WTC11 (cell line): Measurements from ENCODE around the gene TSPAN9. TPM values are rescaled to one million over a fixed set of nuclear protein-coding genes. Genes with fewer than 3 reads are reported as not detected.

Source experiments
- ATAC-seq: fragments of 200-7000 bp; cut with Tn5 transposase; 2 replicates; pipeline ENCODE4 v1.10.0; 2021; ENCODE audit warnings: mild to moderate bottlenecking, moderate library complexity
- CTCF ChIA-PET: fragments of 300-600 bp; sonication (Branson Sonifier 250); formaldehyde crosslinking; loops from one replicate; lab custom pipeline; 2021; ENCODE audit warnings: antibody characterized with exemption; lab: Charles Lee
- POLR2A ChIA-PET: fragments of 350-600 bp; sonication (Branson Sonifier 250); formaldehyde crosslinking; loops from one replicate; lab custom pipeline; 2021; ENCODE audit warnings: antibody characterized with exemption; lab: Charles Lee
- DNase-seq: peaks from one replicate; pipeline ENCODE4 v3.0.0; 2021; ENCODE audit warnings: low spot score
- H3K27ac Mint-ChIP-seq: 2 replicates; pipeline ENCODE4 v1.8.0; 2021; ENCODE audit warnings: mixed read lengths
- H3K27me3 Mint-ChIP-seq: 2 replicates; pipeline ENCODE4 v1.8.0; 2021; ENCODE audit warnings: low read depth, mild to moderate bottlenecking, moderate library complexity, mixed read lengths
- H3K36me3 Mint-ChIP-seq: 2 replicates; pipeline ENCODE4 v1.8.0; 2021; ENCODE audit warnings: mixed read lengths
- H3K4me1 Mint-ChIP-seq: 2 replicates; pipeline ENCODE4 v1.8.0; 2022; ENCODE audit warnings: mixed read lengths
- H3K4me3 Mint-ChIP-seq: 2 replicates; pipeline ENCODE4 v1.8.0; 2021; ENCODE audit warnings: mild to moderate bottlenecking, moderate library complexity, mixed read lengths
- H3K9me3 Mint-ChIP-seq: 2 replicates; pipeline ENCODE4 v1.8.0; 2021; ENCODE audit warnings: mixed read lengths
- CREM ChIP-seq: sonication (generic); formaldehyde crosslinking; IDR thresholded peaks from 2 replicates; pipeline ENCODE4 v1.8.1; 2022; ENCODE audit warnings: mild to moderate bottlenecking, missing genetic modification reagents, moderate library complexity
- ELF4 ChIP-seq: sonication (generic); formaldehyde crosslinking; IDR thresholded peaks from 2 replicates; pipeline ENCODE4 v1.8.1; 2022; ENCODE audit warnings: low read depth, mild to moderate bottlenecking, moderate library complexity, missing genetic modification reagents
- KAT7 ChIP-seq: sonication (generic); formaldehyde crosslinking; IDR thresholded peaks from 2 replicates; pipeline ENCODE4 v1.8.1; 2023; ENCODE audit warnings: missing genetic modification reagents, mild to moderate bottlenecking, borderline replicate concordance
- NR1H2 ChIP-seq: sonication (generic); formaldehyde crosslinking; IDR thresholded peaks from 2 replicates; pipeline ENCODE4 v1.9.0; 2021; ENCODE audit warnings: mild to moderate bottlenecking, moderate library complexity, missing genetic modification reagents
- PRRX2 ChIP-seq: fragments of 250-450 bp; sonication (Bioruptor Pico); IDR thresholded peaks from 2 replicates; pipeline ENCODE4 v1.8.0; 2021; ENCODE audit warnings: mild to moderate bottlenecking
- SOX15 ChIP-seq: fragments of 250-450 bp; sonication (Bioruptor Pico); IDR thresholded peaks from 2 replicates; pipeline ENCODE4 v1.9.0; 2021; ENCODE audit warnings: mild to moderate bottlenecking
- ZNF121 ChIP-seq: sonication (generic); formaldehyde crosslinking; IDR thresholded peaks from 2 replicates; pipeline ENCODE4 v1.8.0; 2023; ENCODE audit warnings: missing genetic modification reagents
- ZNF416 ChIP-seq: fragments of 250-450 bp; sonication (Bioruptor Pico); IDR thresholded peaks from 2 replicates; pipeline ENCODE4 v1.9.0; 2021; ENCODE audit warnings: mild to moderate bottlenecking, inconsistent platforms
- total RNA-seq: library from RNA; stranded (reverse); gene quantifications from 3 replicates; pipeline ENCODE4 v1.2.3, GENCODE V29; 2021
- TF ChIP-seq, protein P1 (sequence below): sonication (generic); formaldehyde crosslinking; conservative IDR thresholded peaks from 2 replicates; pipeline ENCODE4 v1.8.1; 2023; ENCODE audit warnings: mild to moderate bottlenecking, low read depth, missing genetic modification reagents, moderate library complexity
- TF ChIP-seq, protein P2 (sequence below): sonication (generic); formaldehyde crosslinking; IDR thresholded peaks from 2 replicates; pipeline ENCODE4 v1.8.0; 2022; ENCODE audit warnings: mild to moderate bottlenecking, missing genetic modification reagents
- TF ChIP-seq, protein P3 (sequence below): sonication (generic); formaldehyde crosslinking; IDR thresholded peaks from 2 replicates; pipeline ENCODE4 v1.8.0; 2022; ENCODE audit warnings: mild to moderate bottlenecking, missing genetic modification reagents
- TF ChIP-seq, protein P4 (sequence below): sonication (generic); formaldehyde crosslinking; IDR thresholded peaks from 2 replicates; pipeline ENCODE4 v1.8.0; 2022; ENCODE audit warnings: missing genetic modification reagents
- TF ChIP-seq, protein P5 (sequence below): fragments of 250-450 bp; sonication (Bioruptor Pico); IDR thresholded peaks from 2 replicates; pipeline ENCODE4 v1.9.0; 2021; ENCODE audit warnings: mild to moderate bottlenecking
- TF ChIP-seq, protein P6 (sequence below): fragments of 250-450 bp; sonication (Bioruptor Pico); IDR thresholded peaks from 2 replicates; pipeline ENCODE4 v1.8.0; 2021; ENCODE audit warnings: mild to moderate bottlenecking

Gene TSPAN9
- total RNA-seq, 1 experiment from 2014 or later: 27.6 TPM

DNA sequence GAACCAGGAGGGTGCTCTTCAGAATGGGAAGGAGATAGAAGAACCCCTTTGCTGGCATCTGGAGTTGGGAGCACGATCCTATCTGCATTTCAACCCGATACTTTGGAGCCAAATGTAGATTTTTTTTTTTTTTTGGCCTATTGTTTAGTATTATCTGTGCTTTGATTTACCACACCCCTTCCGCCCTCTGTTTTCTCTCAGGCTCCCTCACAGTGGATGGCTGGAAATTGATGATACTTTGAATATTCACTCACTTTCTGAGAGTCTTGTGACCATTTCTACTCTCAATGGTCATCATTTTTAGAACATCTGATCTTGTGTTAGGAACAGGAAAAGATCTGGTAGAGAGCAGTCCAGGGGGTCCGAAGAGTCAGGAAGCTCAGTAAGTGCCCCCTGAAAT is 9.0 kb downstream of the TSPAN9 start (continued):
- TF ChIP-seq, protein P1, sequence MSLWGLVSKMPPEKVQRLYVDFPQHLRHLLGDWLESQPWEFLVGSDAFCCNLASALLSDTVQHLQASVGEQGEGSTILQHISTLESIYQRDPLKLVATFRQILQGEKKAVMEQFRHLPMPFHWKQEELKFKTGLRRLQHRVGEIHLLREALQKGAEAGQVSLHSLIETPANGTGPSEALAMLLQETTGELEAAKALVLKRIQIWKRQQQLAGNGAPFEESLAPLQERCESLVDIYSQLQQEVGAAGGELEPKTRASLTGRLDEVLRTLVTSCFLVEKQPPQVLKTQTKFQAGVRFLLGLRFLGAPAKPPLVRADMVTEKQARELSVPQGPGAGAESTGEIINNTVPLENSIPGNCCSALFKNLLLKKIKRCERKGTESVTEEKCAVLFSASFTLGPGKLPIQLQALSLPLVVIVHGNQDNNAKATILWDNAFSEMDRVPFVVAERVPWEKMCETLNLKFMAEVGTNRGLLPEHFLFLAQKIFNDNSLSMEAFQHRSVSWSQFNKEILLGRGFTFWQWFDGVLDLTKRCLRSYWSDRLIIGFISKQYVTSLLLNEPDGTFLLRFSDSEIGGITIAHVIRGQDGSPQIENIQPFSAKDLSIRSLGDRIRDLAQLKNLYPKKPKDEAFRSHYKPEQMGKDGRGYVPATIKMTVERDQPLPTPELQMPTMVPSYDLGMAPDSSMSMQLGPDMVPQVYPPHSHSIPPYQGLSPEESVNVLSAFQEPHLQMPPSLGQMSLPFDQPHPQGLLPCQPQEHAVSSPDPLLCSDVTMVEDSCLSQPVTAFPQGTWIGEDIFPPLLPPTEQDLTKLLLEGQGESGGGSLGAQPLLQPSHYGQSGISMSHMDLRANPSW (CRISPR knock-in tag): no peak
- TF ChIP-seq PRRX2 (CRISPR knock-in tag) (no peak), ZNF416 (CRISPR knock-in tag) (no peak), NR1H2 (CRISPR knock-in tag) (no peak), ELF4 (CRISPR knock-in tag) (no peak), SOX15 (CRISPR knock-in tag) (no peak), ZNF121 (CRISPR knock-in tag) (no peak), CREM (no peak)
- TF ChIP-seq, protein P2, sequence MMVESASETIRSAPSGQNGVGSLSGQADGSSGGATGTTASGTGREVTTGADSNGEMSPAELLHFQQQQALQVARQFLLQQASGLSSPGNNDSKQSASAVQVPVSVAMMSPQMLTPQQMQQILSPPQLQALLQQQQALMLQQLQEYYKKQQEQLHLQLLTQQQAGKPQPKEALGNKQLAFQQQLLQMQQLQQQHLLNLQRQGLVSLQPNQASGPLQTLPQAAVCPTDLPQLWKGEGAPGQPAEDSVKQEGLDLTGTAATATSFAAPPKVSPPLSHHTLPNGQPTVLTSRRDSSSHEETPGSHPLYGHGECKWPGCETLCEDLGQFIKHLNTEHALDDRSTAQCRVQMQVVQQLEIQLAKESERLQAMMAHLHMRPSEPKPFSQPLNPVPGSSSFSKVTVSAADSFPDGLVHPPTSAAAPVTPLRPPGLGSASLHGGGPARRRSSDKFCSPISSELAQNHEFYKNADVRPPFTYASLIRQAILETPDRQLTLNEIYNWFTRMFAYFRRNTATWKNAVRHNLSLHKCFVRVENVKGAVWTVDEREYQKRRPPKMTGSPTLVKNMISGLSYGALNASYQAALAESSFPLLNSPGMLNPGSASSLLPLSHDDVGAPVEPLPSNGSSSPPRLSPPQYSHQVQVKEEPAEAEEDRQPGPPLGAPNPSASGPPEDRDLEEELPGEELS (CRISPR knock-in tag): no peak
- TF ChIP-seq, protein P3, sequence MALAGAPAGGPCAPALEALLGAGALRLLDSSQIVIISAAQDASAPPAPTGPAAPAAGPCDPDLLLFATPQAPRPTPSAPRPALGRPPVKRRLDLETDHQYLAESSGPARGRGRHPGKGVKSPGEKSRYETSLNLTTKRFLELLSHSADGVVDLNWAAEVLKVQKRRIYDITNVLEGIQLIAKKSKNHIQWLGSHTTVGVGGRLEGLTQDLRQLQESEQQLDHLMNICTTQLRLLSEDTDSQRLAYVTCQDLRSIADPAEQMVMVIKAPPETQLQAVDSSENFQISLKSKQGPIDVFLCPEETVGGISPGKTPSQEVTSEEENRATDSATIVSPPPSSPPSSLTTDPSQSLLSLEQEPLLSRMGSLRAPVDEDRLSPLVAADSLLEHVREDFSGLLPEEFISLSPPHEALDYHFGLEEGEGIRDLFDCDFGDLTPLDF: no peak
- TF ChIP-seq, protein P4, sequence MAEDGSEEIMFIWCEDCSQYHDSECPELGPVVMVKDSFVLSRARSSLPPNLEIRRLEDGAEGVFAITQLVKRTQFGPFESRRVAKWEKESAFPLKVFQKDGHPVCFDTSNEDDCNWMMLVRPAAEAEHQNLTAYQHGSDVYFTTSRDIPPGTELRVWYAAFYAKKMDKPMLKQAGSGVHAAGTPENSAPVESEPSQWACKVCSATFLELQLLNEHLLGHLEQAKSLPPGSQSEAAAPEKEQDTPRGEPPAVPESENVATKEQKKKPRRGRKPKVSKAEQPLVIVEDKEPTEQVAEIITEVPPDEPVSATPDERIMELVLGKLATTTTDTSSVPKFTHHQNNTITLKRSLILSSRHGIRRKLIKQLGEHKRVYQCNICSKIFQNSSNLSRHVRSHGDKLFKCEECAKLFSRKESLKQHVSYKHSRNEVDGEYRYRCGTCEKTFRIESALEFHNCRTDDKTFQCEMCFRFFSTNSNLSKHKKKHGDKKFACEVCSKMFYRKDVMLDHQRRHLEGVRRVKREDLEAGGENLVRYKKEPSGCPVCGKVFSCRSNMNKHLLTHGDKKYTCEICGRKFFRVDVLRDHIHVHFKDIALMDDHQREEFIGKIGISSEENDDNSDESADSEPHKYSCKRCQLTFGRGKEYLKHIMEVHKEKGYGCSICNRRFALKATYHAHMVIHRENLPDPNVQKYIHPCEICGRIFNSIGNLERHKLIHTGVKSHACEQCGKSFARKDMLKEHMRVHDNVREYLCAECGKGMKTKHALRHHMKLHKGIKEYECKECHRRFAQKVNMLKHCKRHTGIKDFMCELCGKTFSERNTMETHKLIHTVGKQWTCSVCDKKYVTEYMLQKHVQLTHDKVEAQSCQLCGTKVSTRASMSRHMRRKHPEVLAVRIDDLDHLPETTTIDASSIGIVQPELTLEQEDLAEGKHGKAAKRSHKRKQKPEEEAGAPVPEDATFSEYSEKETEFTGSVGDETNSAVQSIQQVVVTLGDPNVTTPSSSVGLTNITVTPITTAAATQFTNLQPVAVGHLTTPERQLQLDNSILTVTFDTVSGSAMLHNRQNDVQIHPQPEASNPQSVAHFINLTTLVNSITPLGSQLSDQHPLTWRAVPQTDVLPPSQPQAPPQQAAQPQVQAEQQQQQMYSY: no peak

DNA sequence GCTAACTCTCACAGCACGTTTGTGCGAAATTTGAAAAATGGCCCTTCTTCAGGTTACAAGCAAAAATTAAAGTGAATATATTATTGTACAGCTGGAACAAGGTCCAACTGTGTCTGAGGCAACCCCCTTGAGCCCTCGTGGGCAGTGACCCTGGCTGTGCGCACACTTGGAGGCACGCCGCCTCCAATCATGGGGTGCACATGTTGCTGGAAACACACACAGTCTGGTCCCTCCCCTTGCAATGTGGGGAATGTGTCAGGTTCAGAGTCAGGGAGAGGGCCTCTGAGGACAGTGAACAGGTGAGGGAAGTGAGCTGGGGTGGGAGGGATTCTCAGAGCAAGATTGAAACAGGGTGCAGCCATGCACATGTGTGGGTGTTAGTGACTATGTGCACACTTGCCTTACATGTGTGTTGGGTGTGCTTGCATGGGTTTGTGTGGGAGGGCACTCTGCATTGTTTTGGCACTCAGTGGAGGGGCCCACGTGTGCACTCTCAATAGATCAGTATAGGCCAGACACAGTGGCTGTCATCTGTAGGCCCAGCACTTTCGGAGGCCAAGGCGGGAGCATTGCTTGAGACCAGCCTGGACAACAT is 9.6 kb downstream of the TSPAN9 start:
- no peak for DNase-seq
- no peak for ATAC-seq
- TF ChIP-seq KAT7: no peak
- TF ChIP-seq, protein P5, sequence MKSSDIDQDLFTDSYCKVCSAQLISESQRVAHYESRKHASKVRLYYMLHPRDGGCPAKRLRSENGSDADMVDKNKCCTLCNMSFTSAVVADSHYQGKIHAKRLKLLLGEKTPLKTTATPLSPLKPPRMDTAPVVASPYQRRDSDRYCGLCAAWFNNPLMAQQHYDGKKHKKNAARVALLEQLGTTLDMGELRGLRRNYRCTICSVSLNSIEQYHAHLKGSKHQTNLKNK (CRISPR knock-in tag): no peak
- TF ChIP-seq, protein P6, sequence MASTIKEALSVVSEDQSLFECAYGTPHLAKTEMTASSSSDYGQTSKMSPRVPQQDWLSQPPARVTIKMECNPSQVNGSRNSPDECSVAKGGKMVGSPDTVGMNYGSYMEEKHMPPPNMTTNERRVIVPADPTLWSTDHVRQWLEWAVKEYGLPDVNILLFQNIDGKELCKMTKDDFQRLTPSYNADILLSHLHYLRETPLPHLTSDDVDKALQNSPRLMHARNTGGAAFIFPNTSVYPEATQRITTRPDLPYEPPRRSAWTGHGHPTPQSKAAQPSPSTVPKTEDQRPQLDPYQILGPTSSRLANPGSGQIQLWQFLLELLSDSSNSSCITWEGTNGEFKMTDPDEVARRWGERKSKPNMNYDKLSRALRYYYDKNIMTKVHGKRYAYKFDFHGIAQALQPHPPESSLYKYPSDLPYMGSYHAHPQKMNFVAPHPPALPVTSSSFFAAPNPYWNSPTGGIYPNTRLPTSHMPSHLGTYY (CRISPR knock-in tag): no peak
- Mint-ChIP-seq H3K36me3 (peaks cover 10% of the 10 kb centered on the region), H3K4me1 (peaks cover 38% of the 10 kb centered on the region), H3K27me3 (no peaks in the 10 kb centered on the region), H3K9me3 (peaks cover 18% of the 10 kb centered on the region), H3K27ac (0 out of 2 replicates have a peak overlapping the region, but pooled peaks have one; percentile 16), H3K4me3 (no peak overlapping the region)
- ChIA-PET POLR2A (no interaction called here), CTCF (interaction anchor here (1.5 kb wide), 1 partner anchor 188 kb away, joined by 4 read pairs; no protein-coding TSS in a partner anchor)
